ENCODE results near the gene PHACTR2.
"Not testable (repeated sequence)": the region's sequence is repeated elsewhere in the genome, so short reads cannot be mapped to it uniquely, and the experiment has no call there.

Gene PHACTR2

DNA sequence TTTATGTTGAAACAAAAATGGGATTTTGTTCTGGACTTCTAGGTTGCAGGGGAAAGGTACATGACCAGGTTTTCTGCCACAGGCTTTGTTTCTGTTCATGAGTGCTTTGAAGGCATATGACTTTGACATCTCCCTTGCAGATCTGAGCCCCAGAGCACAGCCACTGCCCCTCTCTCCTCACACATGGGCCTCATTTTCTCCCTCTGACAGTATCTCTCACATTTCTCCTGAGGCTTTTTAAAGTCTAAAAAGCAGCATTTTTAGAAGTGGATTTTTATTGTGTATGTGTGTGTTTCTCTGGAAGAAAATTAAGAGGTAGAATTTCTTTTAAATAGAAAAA, 115.5 kb downstream of the PHACTR2 start:
- H3K27me3 ChIP-seq: no peaks in the 10 kb centered on the region
- H3K36me3 ChIP-seq: no peaks in the 10 kb centered on the region
- DNase-seq: no peak
- H3K9me3 ChIP-seq: no peaks in the 10 kb centered on the region
- no peak overlapping the region for H3K4me3 ChIP-seq (ENCODE audit: low read depth, low read length)
- TF ChIP-seq, protein P1, sequence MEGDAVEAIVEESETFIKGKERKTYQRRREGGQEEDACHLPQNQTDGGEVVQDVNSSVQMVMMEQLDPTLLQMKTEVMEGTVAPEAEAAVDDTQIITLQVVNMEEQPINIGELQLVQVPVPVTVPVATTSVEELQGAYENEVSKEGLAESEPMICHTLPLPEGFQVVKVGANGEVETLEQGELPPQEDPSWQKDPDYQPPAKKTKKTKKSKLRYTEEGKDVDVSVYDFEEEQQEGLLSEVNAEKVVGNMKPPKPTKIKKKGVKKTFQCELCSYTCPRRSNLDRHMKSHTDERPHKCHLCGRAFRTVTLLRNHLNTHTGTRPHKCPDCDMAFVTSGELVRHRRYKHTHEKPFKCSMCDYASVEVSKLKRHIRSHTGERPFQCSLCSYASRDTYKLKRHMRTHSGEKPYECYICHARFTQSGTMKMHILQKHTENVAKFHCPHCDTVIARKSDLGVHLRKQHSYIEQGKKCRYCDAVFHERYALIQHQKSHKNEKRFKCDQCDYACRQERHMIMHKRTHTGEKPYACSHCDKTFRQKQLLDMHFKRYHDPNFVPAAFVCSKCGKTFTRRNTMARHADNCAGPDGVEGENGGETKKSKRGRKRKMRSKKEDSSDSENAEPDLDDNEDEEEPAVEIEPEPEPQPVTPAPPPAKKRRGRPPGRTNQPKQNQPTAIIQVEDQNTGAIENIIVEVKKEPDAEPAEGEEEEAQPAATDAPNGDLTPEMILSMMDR (IDR thresholded peaks at IDR 0.05; ENCODE audit: low read depth, low read length): no peak
- no peaks in the 10 kb centered on the region for H3K4me1 ChIP-seq

DNA sequence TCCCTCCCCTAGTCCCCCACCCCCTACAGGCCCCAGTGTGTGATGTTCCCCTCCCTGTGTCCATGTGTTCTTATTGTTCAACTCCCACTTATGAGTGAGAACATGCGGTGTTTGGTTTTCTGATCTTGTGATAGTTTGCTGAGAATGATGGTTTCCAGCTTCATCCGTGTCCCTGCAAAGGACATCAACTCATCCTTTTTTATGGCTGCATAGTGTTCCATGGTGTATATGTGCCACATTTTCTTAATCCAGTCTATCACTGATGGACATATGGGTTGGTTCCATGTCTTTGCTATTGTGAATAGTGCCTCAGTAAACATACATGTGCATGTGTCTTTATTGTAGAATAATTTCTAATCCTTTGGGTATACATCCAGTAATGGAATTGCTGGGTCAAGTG, 118.8 kb downstream of the PHACTR2 start:
- not testable (repeated sequence) for H3K4me1 ChIP-seq; H3K27me3 ChIP-seq; DNase-seq; H3K9me3 ChIP-seq; H3K4me3 ChIP-seq (ENCODE audit: low read depth, low read length); H3K36me3 ChIP-seq

DNA sequence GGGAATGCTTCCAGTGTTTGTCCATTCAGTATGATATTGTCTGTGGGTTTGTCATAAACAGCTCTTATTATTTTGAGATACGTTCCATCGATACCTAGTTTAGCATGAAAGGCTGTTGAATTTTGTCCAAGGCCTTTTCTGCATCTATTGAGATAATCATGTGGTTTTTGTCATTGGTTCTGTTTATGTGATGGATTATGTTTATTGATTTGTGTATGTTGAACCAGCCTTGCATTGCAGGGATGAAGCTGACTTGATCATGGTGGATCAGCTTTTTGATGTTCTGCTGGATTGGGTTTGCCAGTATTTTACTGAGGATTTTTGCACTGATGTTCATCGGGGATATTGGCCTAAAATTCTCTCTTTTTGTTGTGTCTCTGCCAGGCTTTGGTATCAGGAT, 120.7 kb downstream of the PHACTR2 start:
- not testable (repeated sequence) for DNase-seq; H3K4me1 ChIP-seq; H3K27me3 ChIP-seq; H3K9me3 ChIP-seq; H3K4me3 ChIP-seq (ENCODE audit: low read depth, low read length); H3K36me3 ChIP-seq

DNA sequence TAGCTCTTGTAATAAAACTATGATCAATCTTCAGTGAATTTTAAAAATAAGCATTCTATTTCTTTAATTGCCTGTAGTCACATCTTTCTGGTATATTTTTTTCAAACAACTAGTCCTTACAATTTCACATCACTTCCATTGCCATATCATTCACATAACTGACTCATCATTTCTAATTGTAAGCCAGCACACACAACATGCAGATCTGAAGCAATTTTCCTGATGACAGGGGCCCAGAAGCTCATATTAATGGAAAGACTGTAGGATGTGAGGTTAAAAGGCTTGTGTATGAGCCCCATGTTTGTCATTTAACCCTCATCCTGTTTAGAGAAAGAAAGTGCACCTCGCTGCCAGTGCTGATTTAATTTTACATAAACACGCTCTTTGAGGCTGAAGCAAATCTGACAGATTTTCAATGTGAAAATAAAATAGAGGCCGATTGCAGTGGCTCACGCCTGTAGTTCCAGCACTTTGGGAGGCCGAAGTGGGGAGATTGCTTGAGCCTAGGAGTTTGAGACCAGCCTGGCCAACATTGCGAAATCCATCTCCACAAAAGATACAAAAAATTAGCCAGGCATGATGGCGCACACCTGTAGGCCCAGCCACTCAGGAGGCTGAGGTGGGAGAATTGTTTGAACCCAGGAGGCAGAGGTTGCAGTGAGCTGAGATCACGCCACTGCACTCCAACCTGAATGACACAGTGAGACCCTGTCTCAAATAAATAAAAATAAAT, 125.2 kb downstream of the PHACTR2 start:
- Histone ChIP-seq H3K4me3 (ENCODE audit: low read depth, low read length) (no peak overlapping the region), H3K9me3 (no peaks in the 10 kb centered on the region), H3K36me3 (no peaks in the 10 kb centered on the region), H3K27me3 (no peaks in the 10 kb centered on the region), H3K4me1 (no peaks in the 10 kb centered on the region)
- DNase-seq: no peak
- TF ChIP-seq, protein P1 (IDR thresholded peaks at IDR 0.05; ENCODE audit: low read depth, low read length): no peak

- Histone ChIP-seq H3K36me3 (no peaks in the 10 kb centered on the region), H3K4me1 (no peaks in the 10 kb centered on the region), H3K9me3 (no peaks in the 10 kb centered on the region), H3K4me3 (ENCODE audit: low read depth, low read length) (no peak overlapping the region), H3K27me3 (no peaks in the 10 kb centered on the region)
- TF ChIP-seq, protein P1 (IDR thresholded peaks at IDR 0.05; ENCODE audit: low read depth, low read length): no peak
- no peak for DNase-seq
These were observed 126.2 kb downstream of the PHACTR2 start for GRCh38 chr6:143803769-143804568.

DNA sequence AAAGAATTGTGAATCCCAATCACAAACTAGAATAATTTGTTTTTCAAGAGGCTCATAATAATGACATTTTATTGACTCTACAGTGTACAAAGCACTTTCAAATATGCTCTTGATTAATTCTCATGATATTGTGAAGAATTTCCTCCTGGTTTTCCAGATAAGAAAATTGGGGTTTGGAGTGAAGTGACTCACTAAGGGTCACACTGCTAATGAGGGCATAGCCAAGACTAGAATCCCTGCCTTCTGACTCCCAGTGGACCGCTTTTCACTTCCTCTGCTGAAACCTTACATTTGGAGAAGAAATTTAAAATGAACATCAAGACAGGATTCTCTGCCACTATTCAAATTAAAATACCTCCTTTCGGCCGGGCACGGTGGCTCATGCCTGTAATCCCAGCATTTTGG, 127.1 kb downstream of the PHACTR2 start:
- no peaks in the 10 kb centered on the region for H3K27me3 ChIP-seq
- TF ChIP-seq, protein P1 (IDR thresholded peaks at IDR 0.05; ENCODE audit: low read depth, low read length): no peak
- H3K4me3 ChIP-seq (ENCODE audit: low read depth, low read length): no peak overlapping the region
- H3K9me3 ChIP-seq: no peaks in the 10 kb centered on the region
- no peaks in the 10 kb centered on the region for H3K36me3 ChIP-seq
- H3K4me1 ChIP-seq: no peaks in the 10 kb centered on the region
- DNase-seq: no peak

Measured in BE2C (cell line).